Measurements from ENCODE around the gene DAW1.

DNA sequence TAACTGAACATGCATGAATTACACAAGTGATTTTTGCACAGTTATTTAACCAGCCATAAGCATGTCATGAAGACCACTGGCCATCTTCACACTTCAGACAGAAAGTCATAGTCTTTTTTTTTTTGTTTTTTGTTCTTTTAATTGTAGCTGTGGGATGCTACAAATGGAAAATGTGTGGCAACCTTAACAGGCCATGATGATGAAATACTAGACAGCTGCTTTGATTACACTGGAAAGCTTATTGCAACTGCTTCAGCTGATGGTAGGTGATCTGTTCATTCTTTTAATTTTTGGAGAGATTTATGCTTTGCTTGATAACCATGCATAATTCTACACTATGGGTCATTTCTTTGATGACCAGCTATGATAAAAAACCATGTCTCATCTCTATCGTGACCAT lies 35.6 kb downstream of the DAW1 start:
- TF ChIP-seq, protein P1, sequence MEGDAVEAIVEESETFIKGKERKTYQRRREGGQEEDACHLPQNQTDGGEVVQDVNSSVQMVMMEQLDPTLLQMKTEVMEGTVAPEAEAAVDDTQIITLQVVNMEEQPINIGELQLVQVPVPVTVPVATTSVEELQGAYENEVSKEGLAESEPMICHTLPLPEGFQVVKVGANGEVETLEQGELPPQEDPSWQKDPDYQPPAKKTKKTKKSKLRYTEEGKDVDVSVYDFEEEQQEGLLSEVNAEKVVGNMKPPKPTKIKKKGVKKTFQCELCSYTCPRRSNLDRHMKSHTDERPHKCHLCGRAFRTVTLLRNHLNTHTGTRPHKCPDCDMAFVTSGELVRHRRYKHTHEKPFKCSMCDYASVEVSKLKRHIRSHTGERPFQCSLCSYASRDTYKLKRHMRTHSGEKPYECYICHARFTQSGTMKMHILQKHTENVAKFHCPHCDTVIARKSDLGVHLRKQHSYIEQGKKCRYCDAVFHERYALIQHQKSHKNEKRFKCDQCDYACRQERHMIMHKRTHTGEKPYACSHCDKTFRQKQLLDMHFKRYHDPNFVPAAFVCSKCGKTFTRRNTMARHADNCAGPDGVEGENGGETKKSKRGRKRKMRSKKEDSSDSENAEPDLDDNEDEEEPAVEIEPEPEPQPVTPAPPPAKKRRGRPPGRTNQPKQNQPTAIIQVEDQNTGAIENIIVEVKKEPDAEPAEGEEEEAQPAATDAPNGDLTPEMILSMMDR (IDR thresholded peaks at IDR 0.05) = no peak
- TF ChIP-seq ZBTB33 (IDR thresholded peaks at IDR 0.05; ENCODE audit: borderline replicate concordance, low read depth) (no peak), FOXJ3 (CRISPR knock-in tag; IDR thresholded peaks at IDR 0.05) (no peak)

Data from SK-N-SH (cell line).